GM10266 (cell line): Measurements from ENCODE around the gene SVBP.

Source experiments
- DNase-seq: peaks from one replicate; pipeline ENCODE4 v3.0.0; 2012; ENCODE audit errors: extremely low spot score
- CTCF ChIP-seq: IDR thresholded peaks from 2 replicates; pipeline ENCODE4 v1.5.1; 2012; ENCODE audit warnings: mild to moderate bottlenecking, low read depth; ENCODE audit not compliant: control insufficient read depth, insufficient read depth; ENCODE audit errors: missing control alignments

Gene SVBP

GRCh38 chr1:42852608-42852980, 35.4 kb upstream of the SVBP start:
- DNase-seq = no peak
- TF ChIP-seq CTCF = no peak

- TF ChIP-seq CTCF = no peak
- DNase-seq = no peak
Measured at GRCh38 chr1:42851960-42852607, 34.9 kb upstream of the SVBP start.

GRCh38 chr1:42851420-42851819, 34.2 kb upstream of the SVBP start:
- no peak for TF ChIP-seq CTCF

GRCh38 chr1:42849944-42850343, 32.7 kb upstream of the SVBP start:
- TF ChIP-seq CTCF = no peak
- no peak for DNase-seq

More at GRCh38 chr1:42851420-42851819, 34.2 kb upstream of the SVBP start:
- DNase-seq = no peak

GRCh38 chr1:42848823-42849537, 31.8 kb upstream of the SVBP start:
- TF ChIP-seq CTCF = no peak
- no peak for DNase-seq

- TF ChIP-seq CTCF = no peak
- no peak for DNase-seq
Measured at GRCh38 chr1:42847721-42848460, 30.7 kb upstream of the SVBP start.
